ENCODE results near the gene FARS2. TPM values are rescaled to one million over a fixed set of nuclear protein-coding genes. Genes with fewer than 3 reads are reported as not detected.

The FARS2 gene
- total and polyA plus RNA-seq, 10 donors: 9.0 to 27.4 (median 19.8) TPM

- WGBS, 5 donors: 91 to 97% (median 94%) methylated on average over 5 of the region's 5 CpGs
- DNase-seq: no peak
- peaks cover 0 to 13% (median 0%) of the 10 kb centered on the region in 6 donors for H3K4me1 ChIP-seq
- no peak overlapping the region for H3K27ac ChIP-seq
- no peaks in the 10 kb centered on the region for H3K27me3 ChIP-seq (replicated peaks in 1 of 7)
- intact Hi-C loops (cut with DNase I; ENCODE audit: low total_unique reads): no loop called here
- TF ChIP-seq POLR2A (IDR thresholded peaks at IDR 0.05) (no peak), CTCF (IDR thresholded peaks at IDR 0.05 in 8 of 11, conservative IDR thresholded peaks at IDR 0.05 in 3 of 11) (no peak), POLR2AphosphoS5 (IDR thresholded peaks at IDR 0.05) (no peak)
- no peak overlapping the region for H3K4me3 ChIP-seq
- peaks cover 0 to 5% (median 0%) of the 10 kb centered on the region in 6 donors for H3K36me3 ChIP-seq
- peaks cover 0 to 20% (median 18%) of the 10 kb centered on the region in 8 donors for H3K9me3 ChIP-seq
Measured at GRCh38 chr6:5759571-5759970, 498.3 kb downstream of the FARS2 start.

- WGBS, 5 donors: 92 to 96% (median 93%) methylated on average over 5 of the region's 5 CpGs
- peaks cover 0 to 2% (median under 1%) of the 10 kb centered on the region in 8 donors for H3K9me3 ChIP-seq
- intact Hi-C loops (cut with DNase I; ENCODE audit: low total_unique reads): no loop called here
Measured at GRCh38 chr6:5761370-5761769, 500.1 kb downstream of the FARS2 start.

GRCh38 chr6:5762561-5762968 lies 501.3 kb downstream of the FARS2 start:
- Histone ChIP-seq H3K27ac (no peak overlapping the region), H3K27me3 (replicated peaks in 1 of 7) (no peaks in the 10 kb centered on the region), H3K4me3 (no peak overlapping the region), H3K4me1 (peaks cover 0 to 22% (median 0%) of the 10 kb centered on the region in 6 donors), H3K36me3 (no peaks in the 10 kb centered on the region), H3K9me3 (peaks cover 0 to 11% (median 4%) of the 10 kb centered on the region in 8 donors)
- TF ChIP-seq POLR2AphosphoS5 (IDR thresholded peaks at IDR 0.05) (no peak), POLR2A (IDR thresholded peaks at IDR 0.05) (no peak), CTCF (IDR thresholded peaks at IDR 0.05 in 8 of 11, conservative IDR thresholded peaks at IDR 0.05 in 3 of 11) (no peak)
- WGBS, 5 donors: 74 to 89% (median 75%) methylated on average over 12 of the region's 12 CpGs
- intact Hi-C loops (cut with DNase I; ENCODE audit: low total_unique reads): no loop called here
- DNase-seq: no peak

More at GRCh38 chr6:5761370-5761769, 500.1 kb downstream of the FARS2 start:
- Histone ChIP-seq H3K27ac (no peak overlapping the region), H3K36me3 (no peaks in the 10 kb centered on the region), H3K4me3 (no peak overlapping the region), H3K4me1 (peaks cover 0 to 22% (median 0%) of the 10 kb centered on the region in 6 donors), H3K27me3 (replicated peaks in 1 of 7) (no peaks in the 10 kb centered on the region)
- DNase-seq: no peak
- no peak for TF ChIP-seq CTCF (IDR thresholded peaks at IDR 0.05 in 8 of 11, conservative IDR thresholded peaks at IDR 0.05 in 3 of 11)
- no peak for TF ChIP-seq POLR2AphosphoS5 (IDR thresholded peaks at IDR 0.05)
- TF ChIP-seq POLR2A (IDR thresholded peaks at IDR 0.05): no peak

- peaks cover 0 to 13% (median 4%) of the 10 kb centered on the region in 8 donors for H3K9me3 ChIP-seq
- no peak overlapping the region for H3K4me3 ChIP-seq
- intact Hi-C loops (cut with DNase I; ENCODE audit: low total_unique reads): no loop called here
- TF ChIP-seq POLR2A (IDR thresholded peaks at IDR 0.05) (no peak), CTCF (IDR thresholded peaks at IDR 0.05 in 8 of 11, conservative IDR thresholded peaks at IDR 0.05 in 3 of 11) (no peak), POLR2AphosphoS5 (IDR thresholded peaks at IDR 0.05) (no peak)
- no peak for DNase-seq
- H3K36me3 ChIP-seq: no peaks in the 10 kb centered on the region
- H3K4me1 ChIP-seq: peaks cover 0 to 22% (median 0%) of the 10 kb centered on the region in 6 donors
- H3K27me3 ChIP-seq (replicated peaks in 1 of 7): no peaks in the 10 kb centered on the region
- 73 to 90% (median 84%) methylated on average over 2 of the region's 2 CpGs for WGBS, 5 donors
- H3K27ac ChIP-seq: no peak overlapping the region
Measured at GRCh38 chr6:5763407-5763806, 502.1 kb downstream of the FARS2 start.

All from spleen (tissue), 11 donors.